GM13976 (cell line): ENCODE measurements around the gene DOK1.
A peak's percentile ranks its signal among the peaks of the same experiment; 100 is the strongest.

Experiments
- DNase-seq: peaks from one replicate; pipeline ENCODE4 v3.0.0; 2012; ENCODE audit warnings: low spot score
- in situ Hi-C: fragments of 300-500 bp; cut with MboI; formaldehyde crosslinking; loops from one replicate; pipeline ENCODE4 v1.12.0; 2022; ENCODE audit warnings: low sequenced_read_pairs, mixed read lengths, inconsistent platforms; ENCODE audit not compliant: unreplicated experiment
- TF ChIP-seq, protein P1 (sequence below): IDR thresholded peaks from 2 replicates; pipeline ENCODE4 v1.5.1; 2012; ENCODE audit warnings: borderline replicate concordance, mild to moderate bottlenecking; ENCODE audit not compliant: insufficient read depth; ENCODE audit errors: extremely low read depth, missing control alignments, control extremely low read depth

DOK1 gene

DNA sequence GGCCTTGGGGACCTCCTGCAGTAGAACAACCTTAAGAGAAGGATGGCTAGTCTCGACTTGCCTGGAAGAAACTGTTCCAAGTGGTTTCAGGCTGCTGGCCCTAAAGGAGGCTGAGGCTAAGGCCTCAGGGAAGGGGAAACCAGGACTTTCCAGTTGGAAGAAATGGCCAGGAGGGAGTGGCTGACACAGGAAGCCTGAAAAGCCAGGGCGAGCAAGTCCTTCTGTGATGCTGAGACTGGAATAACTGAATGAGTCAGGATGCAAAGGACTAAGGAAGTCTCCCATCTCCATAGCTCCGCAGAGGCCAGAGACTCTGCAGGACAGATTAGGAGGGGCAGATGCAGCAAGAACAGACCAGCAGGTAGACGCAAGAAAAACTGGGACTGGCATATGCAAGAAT, 17.4 kb upstream of the DOK1 start:
- no peak for DNase-seq
- in situ Hi-C loops = loop anchor here (10.0 kb wide), 1 partner anchor 48 kb away; no protein-coding TSS in a partner anchor
- TF ChIP-seq, protein P1, sequence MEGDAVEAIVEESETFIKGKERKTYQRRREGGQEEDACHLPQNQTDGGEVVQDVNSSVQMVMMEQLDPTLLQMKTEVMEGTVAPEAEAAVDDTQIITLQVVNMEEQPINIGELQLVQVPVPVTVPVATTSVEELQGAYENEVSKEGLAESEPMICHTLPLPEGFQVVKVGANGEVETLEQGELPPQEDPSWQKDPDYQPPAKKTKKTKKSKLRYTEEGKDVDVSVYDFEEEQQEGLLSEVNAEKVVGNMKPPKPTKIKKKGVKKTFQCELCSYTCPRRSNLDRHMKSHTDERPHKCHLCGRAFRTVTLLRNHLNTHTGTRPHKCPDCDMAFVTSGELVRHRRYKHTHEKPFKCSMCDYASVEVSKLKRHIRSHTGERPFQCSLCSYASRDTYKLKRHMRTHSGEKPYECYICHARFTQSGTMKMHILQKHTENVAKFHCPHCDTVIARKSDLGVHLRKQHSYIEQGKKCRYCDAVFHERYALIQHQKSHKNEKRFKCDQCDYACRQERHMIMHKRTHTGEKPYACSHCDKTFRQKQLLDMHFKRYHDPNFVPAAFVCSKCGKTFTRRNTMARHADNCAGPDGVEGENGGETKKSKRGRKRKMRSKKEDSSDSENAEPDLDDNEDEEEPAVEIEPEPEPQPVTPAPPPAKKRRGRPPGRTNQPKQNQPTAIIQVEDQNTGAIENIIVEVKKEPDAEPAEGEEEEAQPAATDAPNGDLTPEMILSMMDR = no peak

DNA sequence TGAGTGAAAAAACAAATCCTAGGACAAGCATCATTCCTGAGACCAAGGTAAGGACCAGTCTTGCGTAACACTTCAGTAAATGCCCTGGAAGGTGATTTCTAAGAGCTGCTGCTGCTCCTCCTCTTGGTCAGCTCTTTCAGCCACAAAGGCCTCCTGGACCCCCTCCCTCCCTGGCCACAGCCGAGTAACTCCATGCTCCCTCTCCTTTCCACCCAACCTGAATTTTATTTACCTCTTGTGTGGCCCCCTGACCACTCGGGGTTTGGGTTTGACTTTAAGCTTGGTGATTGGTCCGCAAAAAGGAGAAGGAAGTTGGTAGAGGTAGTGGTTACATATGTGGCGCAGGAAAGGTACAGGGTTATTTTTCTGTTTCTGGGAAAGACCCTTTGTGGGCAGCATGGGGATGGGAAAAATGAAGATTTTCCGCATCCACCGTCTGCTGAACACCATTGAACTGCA, 15.6 kb upstream of the DOK1 start:
- DNase-seq = peak; percentile 60
- in situ Hi-C loops = loop anchor here (10.0 kb wide), 1 partner anchor 46 kb away; no protein-coding TSS in a partner anchor
- TF ChIP-seq, protein P1 = no peak

DNA sequence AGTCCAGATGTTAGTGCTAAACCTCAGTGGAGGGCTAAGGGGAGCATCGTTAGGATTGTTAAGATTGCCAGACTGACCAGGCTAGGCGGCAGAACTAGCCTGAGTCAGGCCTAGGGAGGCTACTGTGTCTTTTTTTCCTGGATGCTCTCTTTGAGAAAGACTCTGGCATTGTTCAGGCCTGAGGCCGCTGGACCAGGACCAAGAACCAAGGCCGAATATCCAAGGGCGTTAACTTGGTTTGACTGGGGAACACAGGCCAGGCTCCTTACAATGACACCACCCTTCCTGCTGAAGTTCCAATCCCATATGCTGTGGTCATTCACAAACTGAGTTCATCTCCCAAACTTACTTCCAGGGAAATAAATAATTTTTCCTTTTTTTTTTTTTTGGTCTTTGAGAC, 14.2 kb upstream of the DOK1 start:
- no peak for DNase-seq
- TF ChIP-seq, protein P1 = no peak
- in situ Hi-C loops = no loop called here

DNA sequence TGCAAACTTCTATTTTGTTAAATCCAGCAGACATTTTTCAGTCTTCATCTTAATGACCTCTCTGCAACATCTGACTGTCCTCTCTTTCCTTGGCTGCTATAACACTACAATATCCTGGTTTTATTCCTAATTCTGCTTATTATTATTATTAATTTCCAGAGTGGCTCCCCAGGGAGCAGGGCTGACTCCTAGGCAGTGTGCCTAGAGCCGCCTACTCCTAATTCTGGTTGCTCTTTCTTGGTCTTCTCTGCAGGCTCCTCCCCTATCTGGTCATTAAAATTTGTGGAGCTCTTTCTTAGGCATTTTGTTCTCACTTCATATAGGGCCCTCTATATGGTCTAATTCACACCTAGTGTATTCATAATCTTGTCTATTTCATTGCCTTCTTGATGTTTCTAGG, 11.5 kb upstream of the DOK1 start:
- DNase-seq = no peak
- in situ Hi-C loops = no loop called here
- TF ChIP-seq, protein P1 = no peak

DNA sequence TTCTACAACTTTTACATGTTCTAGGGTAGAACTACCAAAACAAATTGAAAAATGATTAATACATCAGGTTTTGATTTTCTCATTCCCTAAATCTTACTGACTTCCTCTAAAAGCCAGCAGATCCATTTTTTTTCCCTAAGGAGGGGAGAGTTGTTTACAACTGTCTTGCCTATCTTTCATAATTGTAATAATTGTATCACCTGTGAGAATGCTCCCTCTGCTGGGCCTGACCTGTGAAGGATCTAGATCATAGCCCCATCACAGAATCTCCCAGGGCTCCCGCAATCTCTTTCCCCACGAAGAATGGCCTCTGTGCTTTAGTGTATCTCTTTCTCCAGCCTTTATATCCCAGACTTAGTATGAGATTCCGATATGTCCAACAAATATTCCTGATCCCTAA, 9.9 kb upstream of the DOK1 start:
- no peak for DNase-seq
- TF ChIP-seq, protein P1 = peak; percentile 23
- in situ Hi-C loops = no loop called here

DNA sequence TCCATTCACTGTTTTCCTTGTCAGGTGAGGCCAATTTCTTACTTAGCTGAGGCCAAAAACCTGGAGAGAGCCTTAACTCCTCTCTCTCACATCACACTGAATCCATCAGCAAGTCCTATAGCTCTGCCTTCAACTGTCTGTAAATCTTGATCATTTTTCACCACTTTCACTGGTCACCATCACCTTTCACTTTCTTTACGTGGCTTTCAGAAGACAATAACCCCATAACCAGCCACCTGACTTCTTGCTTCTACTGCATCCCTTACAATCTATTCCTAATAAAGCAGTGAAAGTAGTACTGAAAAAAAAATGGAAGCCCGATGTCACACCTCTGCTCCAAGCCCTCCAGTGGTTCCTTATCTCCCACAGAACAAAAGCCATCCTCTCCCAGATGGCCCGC, 8.5 kb upstream of the DOK1 start:
- DNase-seq = no peak
- TF ChIP-seq, protein P1 = no peak
- in situ Hi-C loops = no loop called here
